ENCODE data around the gene NUDT7.

NUDT7 gene

DNA sequence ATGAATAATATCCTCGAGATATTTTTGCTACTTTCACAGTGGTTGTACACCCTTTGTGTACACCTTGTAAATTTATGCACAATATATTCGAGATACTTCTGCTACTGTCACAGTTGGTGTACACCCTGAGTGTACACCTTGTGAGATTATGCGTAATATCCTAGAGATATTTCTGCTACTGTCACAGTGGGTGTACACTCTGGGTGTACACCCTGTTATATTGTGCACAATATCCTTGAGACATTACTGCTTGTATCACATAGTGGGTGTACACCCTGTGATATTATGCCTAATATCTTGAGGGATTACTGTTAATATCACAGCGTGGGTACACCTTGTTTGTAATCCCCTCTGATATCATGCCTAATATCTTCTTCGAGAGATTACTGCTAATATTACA, 7.2 kb upstream of the NUDT7 start:
- ATAC-seq (ENCODE audit: low read depth) (no peak), DNase-seq (ENCODE audit: low spot score) (no peak)
- no peaks in the 10 kb centered on the region for H3K9me3 ChIP-seq (ENCODE audit: severe bottlenecking)
- no peaks in the 10 kb centered on the region for H3K4me1 ChIP-seq (ENCODE audit: insufficient read depth, poor library complexity, severe bottlenecking)
- H3K4me3 ChIP-seq (ENCODE audit: severe bottlenecking): no peak overlapping the region
- TF ChIP-seq, protein P1, sequence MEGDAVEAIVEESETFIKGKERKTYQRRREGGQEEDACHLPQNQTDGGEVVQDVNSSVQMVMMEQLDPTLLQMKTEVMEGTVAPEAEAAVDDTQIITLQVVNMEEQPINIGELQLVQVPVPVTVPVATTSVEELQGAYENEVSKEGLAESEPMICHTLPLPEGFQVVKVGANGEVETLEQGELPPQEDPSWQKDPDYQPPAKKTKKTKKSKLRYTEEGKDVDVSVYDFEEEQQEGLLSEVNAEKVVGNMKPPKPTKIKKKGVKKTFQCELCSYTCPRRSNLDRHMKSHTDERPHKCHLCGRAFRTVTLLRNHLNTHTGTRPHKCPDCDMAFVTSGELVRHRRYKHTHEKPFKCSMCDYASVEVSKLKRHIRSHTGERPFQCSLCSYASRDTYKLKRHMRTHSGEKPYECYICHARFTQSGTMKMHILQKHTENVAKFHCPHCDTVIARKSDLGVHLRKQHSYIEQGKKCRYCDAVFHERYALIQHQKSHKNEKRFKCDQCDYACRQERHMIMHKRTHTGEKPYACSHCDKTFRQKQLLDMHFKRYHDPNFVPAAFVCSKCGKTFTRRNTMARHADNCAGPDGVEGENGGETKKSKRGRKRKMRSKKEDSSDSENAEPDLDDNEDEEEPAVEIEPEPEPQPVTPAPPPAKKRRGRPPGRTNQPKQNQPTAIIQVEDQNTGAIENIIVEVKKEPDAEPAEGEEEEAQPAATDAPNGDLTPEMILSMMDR (IDR thresholded peaks at IDR 0.05; ENCODE audit: poor library complexity, severe bottlenecking): no peak
- H3K27ac ChIP-seq (ENCODE audit: poor library complexity, severe bottlenecking): no peak overlapping the region
- no peaks in the 10 kb centered on the region for H3K27me3 ChIP-seq (ENCODE audit: insufficient read depth, poor library complexity, severe bottlenecking)
- H3K36me3 ChIP-seq (ENCODE audit: low read depth): no peaks in the 10 kb centered on the region

DNA sequence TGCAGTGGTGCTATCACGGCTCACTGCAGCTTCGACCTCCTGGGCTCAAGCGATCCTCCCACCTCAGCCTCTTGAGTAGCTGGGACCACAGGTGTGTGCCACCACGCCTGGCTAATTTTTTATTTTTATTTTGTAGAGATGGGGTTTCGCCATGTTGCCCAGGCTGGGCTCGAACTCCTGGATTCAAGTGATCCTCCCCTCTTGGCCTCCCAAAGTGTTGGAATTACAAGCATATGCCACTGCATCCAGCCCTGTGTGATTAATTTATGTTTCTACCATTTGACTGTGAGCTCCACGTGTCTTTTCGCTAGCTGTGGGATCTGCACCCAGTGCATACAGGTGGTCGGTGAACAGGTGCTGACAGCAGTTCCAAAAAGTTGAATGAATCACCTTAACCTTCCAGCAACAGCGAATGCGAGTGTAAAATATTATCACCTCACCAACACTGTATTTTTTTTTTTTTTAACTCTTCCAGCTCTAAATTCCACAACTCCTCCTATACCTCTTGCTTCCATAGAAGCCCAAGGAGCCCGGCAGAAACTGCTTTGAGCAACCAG, 484 bp upstream of the NUDT7 start:
- Histone ChIP-seq H3K9me3 (ENCODE audit: severe bottlenecking) (no peaks in the 10 kb centered on the region), H3K4me1 (ENCODE audit: insufficient read depth, poor library complexity, severe bottlenecking) (peaks cover 3% of the 10 kb centered on the region), H3K4me3 (ENCODE audit: severe bottlenecking) (peak overlapping the region; percentile 78), H3K27ac (ENCODE audit: poor library complexity, severe bottlenecking) (no peak overlapping the region), H3K27me3 (ENCODE audit: insufficient read depth, poor library complexity, severe bottlenecking) (no peaks in the 10 kb centered on the region), H3K36me3 (ENCODE audit: low read depth) (no peaks in the 10 kb centered on the region)
- DNase-seq (ENCODE audit: low spot score): no peak
- TF ChIP-seq, protein P1 (IDR thresholded peaks at IDR 0.05; ENCODE audit: poor library complexity, severe bottlenecking): no peak
- ATAC-seq (ENCODE audit: low read depth): no peak

GRCh38 chr16:77723108-77723514, 797 bp downstream of the NUDT7 start:
- TF ChIP-seq, protein P1 (IDR thresholded peaks at IDR 0.05; ENCODE audit: poor library complexity, severe bottlenecking): no peak
- ATAC-seq (ENCODE audit: low read depth) (no peak), DNase-seq (ENCODE audit: low spot score) (no peak)
- H3K9me3 ChIP-seq (ENCODE audit: severe bottlenecking): no peaks in the 10 kb centered on the region
- H3K36me3 ChIP-seq (ENCODE audit: low read depth): no peaks in the 10 kb centered on the region
- H3K4me1 ChIP-seq (ENCODE audit: insufficient read depth, poor library complexity, severe bottlenecking): peaks cover 3% of the 10 kb centered on the region
- peak overlapping the region; percentile 26 for H3K27ac ChIP-seq (ENCODE audit: poor library complexity, severe bottlenecking)
- peak overlapping the region; percentile 78 for H3K4me3 ChIP-seq (ENCODE audit: severe bottlenecking)
- no peaks in the 10 kb centered on the region for H3K27me3 ChIP-seq (ENCODE audit: insufficient read depth, poor library complexity, severe bottlenecking)

GRCh38 chr16:77724174-77724573, 1.9 kb downstream of the NUDT7 start:
- Histone ChIP-seq H3K4me3 (ENCODE audit: severe bottlenecking) (no peak overlapping the region), H3K9me3 (ENCODE audit: severe bottlenecking) (no peaks in the 10 kb centered on the region), H3K36me3 (ENCODE audit: low read depth) (no peaks in the 10 kb centered on the region), H3K27me3 (ENCODE audit: insufficient read depth, poor library complexity, severe bottlenecking) (no peaks in the 10 kb centered on the region), H3K4me1 (ENCODE audit: insufficient read depth, poor library complexity, severe bottlenecking) (peaks cover 3% of the 10 kb centered on the region), H3K27ac (ENCODE audit: poor library complexity, severe bottlenecking) (no peak overlapping the region)
- ATAC-seq (ENCODE audit: low read depth) (no peak), DNase-seq (ENCODE audit: low spot score) (no peak)
- TF ChIP-seq, protein P1 (IDR thresholded peaks at IDR 0.05; ENCODE audit: poor library complexity, severe bottlenecking): no peak

- no peaks in the 10 kb centered on the region for H3K36me3 ChIP-seq (ENCODE audit: low read depth)
- H3K9me3 ChIP-seq (ENCODE audit: severe bottlenecking): no peaks in the 10 kb centered on the region
- no peak overlapping the region for H3K27ac ChIP-seq (ENCODE audit: poor library complexity, severe bottlenecking)
- ATAC-seq (ENCODE audit: low read depth) (no peak), DNase-seq (ENCODE audit: low spot score) (no peak)
- no peak overlapping the region for H3K4me3 ChIP-seq (ENCODE audit: severe bottlenecking)
- H3K4me1 ChIP-seq (ENCODE audit: insufficient read depth, poor library complexity, severe bottlenecking): no peaks in the 10 kb centered on the region
- no peaks in the 10 kb centered on the region for H3K27me3 ChIP-seq (ENCODE audit: insufficient read depth, poor library complexity, severe bottlenecking)
- TF ChIP-seq, protein P1 (IDR thresholded peaks at IDR 0.05; ENCODE audit: poor library complexity, severe bottlenecking): no peak
These were observed 7.6 kb downstream of the NUDT7 start for GRCh38 chr16:77729951-77730350.
